GM18870 (cell line): ENCODE data around the gene C22orf31.

Experiments
- ATAC-seq: cut with Tn5 transposase; IDR thresholded peaks from one replicate; pipeline ENCODE4 v1.9.1; 2021; ENCODE audit warnings: moderate library complexity; ENCODE audit not compliant: unreplicated experiment

C22orf31 gene

GRCh38 chr22:29081517-29082236, 20.0 kb upstream of the C22orf31 start:
- ATAC-seq: no peak

GRCh38 chr22:29080106-29080975, 18.7 kb upstream of the C22orf31 start:
- ATAC-seq: no peak

GRCh38 chr22:29079218-29079901, 17.7 kb upstream of the C22orf31 start:
- ATAC-seq: no peak

- no peak for ATAC-seq
Observed at GRCh38 chr22:29078869-29079207, 17.2 kb upstream of the C22orf31 start.

GRCh38 chr22:29078036-29078868, 16.6 kb upstream of the C22orf31 start:
- ATAC-seq: no peak

- ATAC-seq: no peak
Observed at GRCh38 chr22:29074276-29074772, 12.7 kb upstream of the C22orf31 start.

- no peak for ATAC-seq
Observed at GRCh38 chr22:29073618-29074275, 12.1 kb upstream of the C22orf31 start.

- ATAC-seq: no peak
Observed at GRCh38 chr22:29072979-29073617, 11.5 kb upstream of the C22orf31 start, which contains the start of gene KREMEN1. TSS of gene KREMEN1 (plus strand) at chr22:29073035. CDS start at chr22:29073131, 96 bp downstream.

- ATAC-seq: no peak
Observed at GRCh38 chr22:29072193-29072978, 10.8 kb upstream of the C22orf31 start.

GRCh38 chr22:29071261-29072045, 9.8 kb upstream of the C22orf31 start:
- no peak for ATAC-seq

- no peak for ATAC-seq
Observed at GRCh38 chr22:29070490-29070889, 8.9 kb upstream of the C22orf31 start.

GRCh38 chr22:29069463-29069862, 7.8 kb upstream of the C22orf31 start:
- ATAC-seq: no peak

GRCh38 chr22:29065468-29066190, 4.0 kb upstream of the C22orf31 start:
- no peak for ATAC-seq

GRCh38 chr22:29062286-29062821, 723 bp upstream of the C22orf31 start:
- no peak for ATAC-seq

- no peak for ATAC-seq
Observed at GRCh38 chr22:29060931-29061330, 700 bp downstream of the C22orf31 start.

- ATAC-seq: no peak
Observed at GRCh38 chr22:29060251-29060869, 1.3 kb downstream of the C22orf31 start.

- ATAC-seq: no peak
Observed at GRCh38 chr22:29056472-29056871, 5.2 kb downstream of the C22orf31 start.
